ENCODE data around the gene PRM1. TPM values are rescaled to one million over a fixed set of nuclear protein-coding genes. Genes with fewer than 3 reads are reported as not detected.
A peak's percentile ranks its signal among the peaks of the same experiment; 100 is the strongest.

The PRM1 gene
- total RNA-seq = not detected

GRCh38 chr16:11280616-11281522, at the start of gene PRM1:
PRM1 (minus strand) TSS chr16:11281330; CDS start chr16:11281238, 92 bp downstream.
- Histone ChIP-seq H3K27ac (no peak within 1 kb of the TSS), H3K4me3 (no peak within 1 kb of the TSS), H3K36me3 (no peaks in the 10 kb centered on the region), H3K9ac (ENCODE audit: low read depth in 2 of 2, low read length in 2 of 2) (no peak within 1 kb of the TSS), H3K4me1 (no peaks in the 10 kb centered on the region), H3K9me3 (no peaks in the 10 kb centered on the region), H3K27me3 (no peaks in the 10 kb centered on the region)
- intact Hi-C loops (cut with DNase I) = no loop called here
- DNase-seq = no peak
- no peak for TF ChIP-seq CTCF (IDR thresholded peaks at IDR 0.05)

GRCh38 chr16:11330526-11331237, 49.6 kb upstream of the PRM1 start:
- Histone ChIP-seq H3K9ac (ENCODE audit: low read depth in 2 of 2, low read length in 2 of 2) (no peak overlapping the region), H3K4me3 (no peak overlapping the region), H3K36me3 (no peaks in the 10 kb centered on the region), H3K27me3 (no peaks in the 10 kb centered on the region), H3K9me3 (no peaks in the 10 kb centered on the region), H3K4me1 (peaks cover 2% of the 10 kb centered on the region), H3K27ac (no peak overlapping the region)
- no peak for DNase-seq
- no peak for TF ChIP-seq CTCF (IDR thresholded peaks at IDR 0.05)
- intact Hi-C loops (cut with DNase I) = no loop called here

GRCh38 chr16:11329891-11330290, 48.8 kb upstream of the PRM1 start:
- no peak overlapping the region for H3K4me3 ChIP-seq
- H3K9ac ChIP-seq (ENCODE audit: low read depth in 2 of 2, low read length in 2 of 2) = no peak overlapping the region
- peaks cover 2% of the 10 kb centered on the region for H3K4me1 ChIP-seq
- H3K27me3 ChIP-seq = no peaks in the 10 kb centered on the region
- H3K36me3 ChIP-seq = no peaks in the 10 kb centered on the region
- no peak for TF ChIP-seq CTCF (IDR thresholded peaks at IDR 0.05)
- H3K9me3 ChIP-seq = no peaks in the 10 kb centered on the region
- intact Hi-C loops (cut with DNase I) = no loop called here
- H3K27ac ChIP-seq = no peak overlapping the region
- DNase-seq = no peak

GRCh38 chr16:11329071-11329491, 48.0 kb upstream of the PRM1 start:
- H3K4me3 ChIP-seq = no peak overlapping the region
- peaks cover 2% of the 10 kb centered on the region for H3K4me1 ChIP-seq
- no peaks in the 10 kb centered on the region for H3K27me3 ChIP-seq
- no peak for TF ChIP-seq CTCF (IDR thresholded peaks at IDR 0.05)
- intact Hi-C loops (cut with DNase I) = no loop called here
- H3K27ac ChIP-seq = peak overlapping the region; percentile 57
- H3K9ac ChIP-seq (ENCODE audit: low read depth in 2 of 2, low read length in 2 of 2) = no peak overlapping the region
- DNase-seq = no peak
- no peaks in the 10 kb centered on the region for H3K9me3 ChIP-seq
- H3K36me3 ChIP-seq = no peaks in the 10 kb centered on the region

- DNase-seq = peak; percentile 61
- intact Hi-C loops (cut with DNase I) = no loop called here
- no peaks in the 10 kb centered on the region for H3K36me3 ChIP-seq
- no peaks in the 10 kb centered on the region for H3K9me3 ChIP-seq
- peak overlapping the region; percentile 57 for H3K27ac ChIP-seq
- H3K4me3 ChIP-seq = no peak overlapping the region
- H3K9ac ChIP-seq (ENCODE audit: low read depth in 2 of 2, low read length in 2 of 2) = peak overlapping the region in 1 of 2 donors; percentile 14
- no peaks in the 10 kb centered on the region for H3K27me3 ChIP-seq
- H3K4me1 ChIP-seq = peaks cover 2% of the 10 kb centered on the region
- TF ChIP-seq CTCF (IDR thresholded peaks at IDR 0.05) = no peak
Measured at GRCh38 chr16:11328172-11329070, 47.3 kb upstream of the PRM1 start.
